ENCODE measurements around the gene OR5K4. TPM values are rescaled to one million over a fixed set of nuclear protein-coding genes. Genes with fewer than 3 reads are reported as not detected.
"Not testable (repeated sequence)": the region's sequence is repeated elsewhere in the genome, so short reads cannot be mapped to it uniquely, and the experiment has no call there.

The OR5K4 gene
- total RNA-seq, 1 experiment from 2014 or later, result not detected

DNA sequence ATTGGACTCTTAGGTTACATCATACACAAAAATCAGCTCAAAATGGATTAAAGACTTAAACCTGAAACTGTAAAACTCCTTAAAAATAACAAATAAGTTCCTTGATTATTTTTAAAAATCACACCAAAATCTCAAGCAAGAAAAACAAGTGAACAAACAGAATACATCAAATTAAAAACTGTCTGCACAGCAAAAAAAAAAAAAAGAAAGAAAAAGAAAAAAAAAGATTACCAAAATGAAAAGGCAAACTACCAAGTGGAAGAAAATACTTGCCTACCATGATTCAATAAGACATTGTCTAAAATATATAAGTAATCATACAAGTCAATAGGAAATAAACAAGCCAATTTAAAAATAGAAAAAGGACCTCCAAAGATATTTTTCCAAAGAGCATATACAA lies 17.5 kb downstream of the OR5K4 start:
- no peak for DNase-seq (ENCODE audit: low read depth)

DNA sequence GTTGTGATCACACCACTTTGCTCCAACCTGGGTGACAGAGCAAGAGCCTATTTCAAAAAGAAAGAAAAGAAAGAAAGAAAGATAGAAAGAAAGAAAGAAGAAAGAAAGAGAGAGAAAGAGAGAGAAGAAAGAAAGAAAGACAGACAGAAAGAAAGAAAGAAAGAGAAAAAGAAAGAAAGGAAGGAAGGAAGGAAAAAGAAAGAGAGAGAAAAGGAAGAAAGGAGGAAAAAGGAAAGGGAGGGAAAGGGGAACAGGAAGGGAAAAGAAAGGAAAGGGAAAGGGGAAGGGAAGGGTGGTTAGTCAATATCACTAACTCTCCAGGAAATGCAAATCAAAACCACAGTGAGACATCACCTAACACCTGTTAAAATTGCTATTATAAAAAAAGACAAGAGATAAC lies 18.2 kb downstream of the OR5K4 start:
- DNase-seq (ENCODE audit: low read depth), result no peak

DNA sequence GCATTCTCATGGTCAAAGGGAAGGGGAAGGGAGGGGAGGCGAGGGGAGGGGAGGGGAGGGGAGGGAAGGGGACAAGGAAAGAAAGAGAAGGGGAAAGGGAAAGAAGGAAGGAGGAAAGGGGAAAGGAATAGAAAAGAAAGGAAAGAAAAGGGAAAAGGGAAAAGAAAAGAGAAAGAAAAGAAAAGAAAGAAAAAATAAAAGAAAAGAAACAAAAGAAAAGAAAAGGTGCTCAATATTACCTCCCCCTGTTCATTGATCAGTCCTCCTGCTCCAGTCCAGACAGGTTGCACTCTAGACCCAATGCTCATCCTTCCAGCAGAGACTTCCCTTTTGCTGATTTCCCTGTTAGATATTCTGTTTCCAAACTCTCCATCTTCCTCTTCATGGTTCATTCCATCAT lies 18.8 kb downstream of the OR5K4 start:
- DNase-seq (ENCODE audit: low read depth), result no peak

DNA sequence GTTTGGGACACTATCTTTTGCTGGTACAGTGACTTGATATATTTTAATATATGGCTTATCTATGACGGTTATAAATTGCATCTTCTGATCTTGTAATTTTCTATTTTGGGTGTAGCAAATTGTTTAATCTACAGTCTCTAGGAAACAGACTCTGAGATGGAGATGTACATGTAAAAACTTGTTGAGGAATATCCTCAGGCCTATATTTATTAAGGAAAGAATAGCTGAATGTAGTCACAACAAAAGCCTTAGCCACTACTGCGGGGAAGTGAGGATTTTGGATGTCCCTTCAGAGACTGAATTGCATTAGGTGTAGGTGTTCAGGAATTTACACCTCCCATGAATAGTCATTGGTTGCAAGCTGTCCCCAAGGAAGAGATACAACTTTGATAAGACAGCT lies 23.0 kb downstream of the OR5K4 start:
- no peak for DNase-seq (ENCODE audit: low read depth)

DNA sequence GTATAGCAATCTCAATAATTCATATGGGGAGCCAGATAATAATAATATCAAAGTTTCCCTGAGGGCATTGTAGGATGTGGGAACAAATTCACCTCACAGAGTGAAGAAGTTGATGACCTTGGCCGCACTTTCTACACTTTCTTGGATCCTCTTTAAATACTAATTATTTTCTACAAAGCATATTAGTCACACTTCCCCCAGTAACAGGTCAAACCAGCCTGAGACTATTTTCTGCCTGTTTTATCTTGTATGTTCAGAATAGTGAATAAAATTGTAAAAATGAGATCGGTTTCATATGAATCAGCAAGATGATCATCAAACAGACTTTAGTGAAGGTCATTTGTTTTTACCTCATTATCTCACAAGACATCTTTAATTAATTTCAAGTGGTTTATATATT lies 34.5 kb downstream of the OR5K4 start:
- no peak for DNase-seq (ENCODE audit: low read depth)

DNA sequence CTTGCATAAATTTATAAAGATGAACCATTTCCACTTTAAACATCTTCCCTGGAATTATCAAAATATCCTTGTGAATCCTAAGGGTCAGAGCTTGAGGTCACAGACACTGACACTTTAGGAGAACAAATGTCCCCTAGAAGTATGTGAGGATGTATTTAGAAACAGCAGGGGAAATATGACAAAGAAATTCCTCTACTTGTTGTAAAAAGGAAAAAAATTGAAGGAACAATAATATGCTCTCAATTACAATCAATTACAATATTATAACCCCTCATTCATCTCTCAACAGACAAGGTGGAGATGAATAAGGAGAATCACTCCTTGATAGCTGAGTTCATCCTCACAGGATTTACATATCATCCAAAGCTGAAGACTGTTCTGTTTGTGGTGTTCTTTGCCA lies 36.7 kb downstream of the OR5K4 start, which contains the start of gene OR5K3:
Gene OR5K3 (plus strand): TSS at position 301 of the 400 bp plus-strand sequence. CDS start 0 bp downstream, at position 301.
- no peak for DNase-seq (ENCODE audit: low read depth)

DNA sequence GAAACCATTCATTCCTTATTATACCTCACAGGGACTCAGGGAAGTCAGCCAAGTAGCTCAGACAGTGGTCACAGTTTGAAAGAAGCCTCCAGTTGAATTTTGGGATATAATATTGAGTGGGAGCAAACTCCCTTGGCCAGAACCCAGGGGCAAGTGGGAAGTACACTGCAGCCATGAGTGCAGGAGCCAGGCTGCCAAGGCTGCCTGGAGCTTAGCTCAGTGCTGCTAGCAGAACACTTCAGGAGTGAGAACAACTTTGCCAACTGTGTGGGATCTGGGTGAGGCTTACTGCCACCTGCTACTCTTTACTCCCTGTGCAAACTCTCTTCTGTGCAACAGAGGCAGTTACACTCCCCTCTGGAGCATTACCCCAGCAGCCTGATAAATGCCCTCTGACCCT lies 41.4 kb downstream of the OR5K4 start:
- no peak for DNase-seq (ENCODE audit: low read depth)

DNA sequence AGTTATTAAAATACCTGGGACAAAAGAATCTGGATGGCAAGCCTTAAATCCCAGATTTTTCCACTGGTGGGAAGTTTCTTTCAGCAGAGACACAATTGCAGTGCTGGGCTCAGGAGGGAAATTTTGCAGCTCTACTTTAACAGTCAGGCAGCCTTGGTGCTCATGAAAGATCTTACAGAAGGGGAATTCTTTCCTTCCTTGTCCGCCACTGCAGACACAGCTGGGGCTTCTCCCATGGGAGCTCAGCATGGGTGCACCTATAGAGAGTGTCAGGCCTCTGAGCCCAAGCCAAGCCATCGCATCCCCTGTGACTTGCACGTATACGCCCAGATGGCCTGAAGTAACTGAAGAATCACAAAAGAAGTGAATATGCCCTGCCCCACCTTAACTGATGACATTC lies 42.8 kb downstream of the OR5K4 start:
- DNase-seq (ENCODE audit: low read depth), result not testable (repeated sequence)

DNA sequence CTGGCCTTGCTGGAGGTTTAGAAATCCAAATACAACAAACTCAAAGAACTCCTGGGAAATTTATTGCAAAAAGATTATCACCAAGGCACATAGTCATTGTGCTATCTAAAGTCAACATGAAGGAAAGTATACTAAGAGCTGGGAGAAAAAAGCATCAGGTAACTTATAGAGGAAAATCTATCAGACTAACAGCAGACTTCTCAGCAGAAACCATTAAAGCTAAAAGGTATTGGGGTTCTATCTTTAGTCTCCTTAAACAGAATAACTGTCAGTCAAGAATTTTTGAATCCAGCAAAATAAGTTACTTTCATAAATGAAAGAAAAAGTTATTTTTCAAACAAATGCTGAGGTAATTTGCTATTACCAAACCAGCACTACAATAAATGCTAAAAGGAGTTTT lies 44.9 kb downstream of the OR5K4 start:
- DNase-seq (ENCODE audit: low read depth), result no peak

DNA sequence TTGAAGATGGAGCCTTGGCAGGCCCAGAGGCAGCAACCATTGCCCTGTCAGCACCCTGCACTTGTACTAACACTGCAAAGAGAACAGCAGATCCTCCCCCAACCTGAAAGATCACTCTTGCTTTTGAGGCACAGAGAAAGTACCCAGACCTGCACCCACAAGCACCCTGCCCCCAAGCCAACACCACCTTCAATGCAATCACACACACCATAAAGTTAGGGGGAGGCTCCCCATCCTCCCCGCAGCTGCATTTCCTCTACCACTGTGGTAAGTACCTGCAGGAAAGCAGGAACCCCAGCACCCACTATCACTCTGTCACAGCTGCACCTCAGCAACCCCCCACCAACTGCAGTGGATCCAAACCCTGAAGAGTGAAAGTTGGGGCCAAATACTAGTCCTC lies 48.9 kb downstream of the OR5K4 start:
- no peak for DNase-seq (ENCODE audit: low read depth)

DNA sequence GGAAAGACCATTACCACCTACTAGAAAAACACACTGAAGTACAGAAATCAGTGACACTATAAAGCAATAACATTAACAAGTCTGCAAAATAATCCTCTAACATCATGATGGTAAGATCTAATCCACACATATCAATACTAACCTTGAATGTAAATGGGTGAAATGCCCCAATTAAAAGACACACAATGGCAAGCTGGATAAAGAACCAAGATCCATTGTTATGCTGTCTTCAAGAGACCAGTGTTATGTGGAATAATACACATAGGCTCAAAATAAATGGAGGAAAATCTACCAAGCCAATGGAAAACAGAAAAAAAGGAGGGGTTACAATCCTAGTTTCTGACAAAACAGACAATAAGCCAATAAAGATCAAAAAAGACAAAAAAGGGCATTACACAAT lies 50.4 kb downstream of the OR5K4 start:
- no peak for DNase-seq (ENCODE audit: low read depth)

Other genes starting within 250 kb of the OR5K4 start
- gene OR5H1, start 223.1 kb upstream of the OR5K4 start, total RNA-seq (2014; rRNA removed), result not detected in 2 replicates
- gene OR5H14, start 206.4 kb upstream of the OR5K4 start, total RNA-seq (2014; rRNA removed), result not detected in 2 replicates
- gene OR5H15, start 187.2 kb upstream of the OR5K4 start, total RNA-seq (2014; rRNA removed), result not detected in 2 replicates
- gene OR5H6, start 89.6 kb upstream of the OR5K4 start, total RNA-seq (2014; rRNA removed), result not detected in 2 replicates
- not detected in 2 replicates for gene OR5H2, start 71.3 kb upstream of the OR5K4 start, total RNA-seq (2014; rRNA removed)
- gene OR5K3, start 36.8 kb downstream of the OR5K4 start, total RNA-seq (2014; rRNA removed), result not detected in 2 replicates
- gene OR5K1, start 109.3 kb downstream of the OR5K4 start, total RNA-seq (2014; rRNA removed), result not detected in 2 replicates
- not detected in 2 replicates for gene OR5K2, start 143.8 kb downstream of the OR5K4 start, total RNA-seq (2014; rRNA removed)
- 110 and 117 TPM in 2 replicates for gene CLDND1, start 169.0 kb downstream of the OR5K4 start, total RNA-seq (2014; rRNA removed)
- not detected in 2 replicates for gene GPR15, start 178.1 kb downstream of the OR5K4 start, total RNA-seq (2014; rRNA removed)
- 41.7 TPM in 2 replicates for gene CPOX, start 239.8 kb downstream of the OR5K4 start, total RNA-seq (2014; rRNA removed)